K562 (cell line): ENCODE data around the gene GLRX3. TPM values are rescaled to one million over a fixed set of nuclear protein-coding genes. Genes with fewer than 3 reads are reported as not detected.

Experiments used
- ATAC-seq: fragments of 200-7000 bp; cut with Tn5 transposase; 3 replicates; pipeline ENCODE4 v1.9.1; 2020; ENCODE audit warnings: moderate library complexity
- BruUV-seq: library from RNA; stranded (reverse); fragments of 400-500 nt; replicated peaks from 2 replicates; lab custom pipeline; 2021; lab: Mats Ljungman, UMichigan
- CTCF ChIA-PET: fragments of 300-600 bp; formaldehyde crosslinking; extraction: SDS; loops from one replicate; lab custom pipeline; 2021; ENCODE audit warnings: low intra/inter-chr PET ratio; lab: Yijun Ruan, JAX
- POLR2A ChIA-PET: fragments of 300-600, 350-650 bp; sonication (Branson Sonifier 250); formaldehyde crosslinking; extraction: SDS; loops from one replicate; lab custom pipeline; 2021; ENCODE audit warnings: antibody characterized with exemption, inconsistent platforms; lab: Yijun Ruan, JAX
- DNase-seq, 4 experiments: peaks; one replicate each; pipeline versions ENCODE4 v3.0.0 to v3.0.0-alpha.2; 2011 to 2018; ENCODE audit warnings: low spot score in 3 of 4, mixed read lengths in 3 of 4; ENCODE audit errors: extremely low read depth in 1 of 4
- FAIRE-seq: peaks from 2 replicates; lab custom pipeline; 2011; peaks lifted over from hg19 to GRCh38; lab: Jason Lieb, UNC
- H2AFZ ChIP-seq: 2 replicates; pipeline ENCODE4 v1.6.0; 2011; ENCODE audit warnings: low read depth, low read length, control low read depth, inconsistent platforms
- H3K27ac ChIP-seq: fragments of 200-600 bp; 3 replicates; pipeline ENCODE4 v1.8.0; 2011; ENCODE audit warnings: low read depth, mild to moderate bottlenecking, control low read depth, inconsistent platforms, low read length, moderate library complexity, mixed read lengths; ENCODE audit errors: extremely low read depth
- H3K27me3 ChIP-seq, 2 experiments: fragments of 300-600 bp in 1 of 2; 2 replicates in 1 of 2; 3 replicates in 1 of 2; pipeline versions ENCODE4 v1.6.0 to v1.8.0; 2011; ENCODE audit warnings: inconsistent platforms in 2 of 2, low read length in 2 of 2, mild to moderate bottlenecking in 1 of 2, mixed read lengths in 1 of 2, moderate library complexity in 1 of 2; ENCODE audit not compliant: control insufficient read depth in 2 of 2, insufficient read depth in 2 of 2
- H3K36me3 ChIP-seq: fragments of 300-600 bp; 3 replicates; pipeline ENCODE4 v1.8.0; 2011; ENCODE audit warnings: mild to moderate bottlenecking, low read length, inconsistent platforms; ENCODE audit not compliant: control insufficient read depth, insufficient read depth
- H3K4me1 ChIP-seq, 2 experiments: fragments of 200-600 bp in 1 of 2; replicated peaks in 1 of 2; 2 replicates in 1 of 2; 3 replicates in 1 of 2; pipeline versions ENCODE4 v1.5.1 to v1.8.0; 2011; ENCODE audit warnings: inconsistent platforms in 2 of 2, low read length in 2 of 2, mild to moderate bottlenecking in 1 of 2, mixed read lengths in 1 of 2, moderate library complexity in 1 of 2; ENCODE audit not compliant: control insufficient read depth in 2 of 2, insufficient read depth in 2 of 2
- H3K4me2 ChIP-seq: 2 replicates; pipeline ENCODE4 v1.6.1; 2011; ENCODE audit warnings: low read length, control low read depth, inconsistent platforms, mixed read lengths; ENCODE audit not compliant: insufficient read depth
- H3K4me3 ChIP-seq: fragments of 200-600 bp; sonication (generic), shearing (Covaris generic); 2 replicates; pipeline ENCODE4 v1.5.1; 2016; ENCODE audit warnings: control low read depth, inconsistent platforms
- H3K79me2 ChIP-seq: fragments of 200-600 bp; 3 replicates; pipeline ENCODE4 v1.8.0; 2011; ENCODE audit warnings: low read length, inconsistent platforms; ENCODE audit not compliant: control insufficient read depth, insufficient read depth
- H3K9ac ChIP-seq, 2 experiments: 2 replicates each; pipeline versions ENCODE4 v1.6.0 to v1.6.1; 2011; ENCODE audit warnings: low read depth in 2 of 2, low read length in 2 of 2, control low read depth in 1 of 2, inconsistent platforms in 1 of 2, mild to moderate bottlenecking in 1 of 2, mixed read lengths in 1 of 2; ENCODE audit not compliant: insufficient read depth in 1 of 2
- H3K9me1 ChIP-seq: one replicate; pipeline ENCODE4 v1.6.0; 2011; ENCODE audit warnings: inconsistent platforms, mild to moderate bottlenecking, low read length, moderate library complexity; ENCODE audit not compliant: control insufficient read depth, insufficient read depth
- H3K9me3 ChIP-seq: replicated peaks from 2 replicates; pipeline ENCODE4 v1.5.1; 2011; ENCODE audit warnings: low read depth, low read length, inconsistent platforms; ENCODE audit not compliant: control insufficient read depth, insufficient read depth
- H4K20me1 ChIP-seq: replicated peaks from 2 replicates; pipeline ENCODE4 v1.6.1; 2011; ENCODE audit warnings: low read length, inconsistent platforms, mixed read lengths; ENCODE audit not compliant: control insufficient read depth, insufficient read depth
- CREB3L1 ChIP-seq: fragments of 450-650 bp; IDR thresholded peaks from 2 replicates; pipeline ENCODE4 v1.6.1; 2014; ENCODE audit warnings: low read depth, mild to moderate bottlenecking, moderate library complexity, borderline replicate concordance
- HDAC8 ChIP-seq: fragments of 450-650 bp; IDR thresholded peaks from 2 replicates; pipeline ENCODE4 v1.6.1; 2016; ENCODE audit warnings: mild to moderate bottlenecking, missing genetic modification characterization, moderate library complexity, missing compliant biosample characterization
- NR4A1 ChIP-seq, 2 experiments: fragments of 250-450 bp in 1 of 2; fragments of 450-650 bp in 1 of 2; sonication (Bioruptor Pico) in 1 of 2; IDR thresholded peaks; 2 replicates each; pipeline versions ENCODE4 v1.4.0 to v1.6.1; 2016 to 2020; ENCODE audit warnings: mild to moderate bottlenecking in 2 of 2, missing compliant biosample characterization in 1 of 2, missing genetic modification characterization in 1 of 2, moderate library complexity in 1 of 2
- THRAP3 ChIP-seq: fragments of 450-650 bp; IDR thresholded peaks from 2 replicates; pipeline ENCODE4 v1.6.1; 2016; ENCODE audit warnings: mild to moderate bottlenecking, inconsistent platforms, borderline replicate concordance
- WHSC1 ChIP-seq: IDR thresholded peaks from one replicate; pipeline ENCODE4 v1.6.1; 2012; ENCODE audit warnings: low read length, control low read depth, inconsistent platforms
- ZFX ChIP-seq: sonication (generic); formaldehyde crosslinking; IDR thresholded peaks from 2 replicates; pipeline ENCODE4 v1.8.0; 2022; ENCODE audit warnings: mild to moderate bottlenecking, missing genetic modification reagents, moderate library complexity
- ZNF24 ChIP-seq: fragments of 450-650 bp; IDR thresholded peaks from 2 replicates; pipeline ENCODE4 v1.6.1; 2016
- ZNF431 ChIP-seq: sonication (generic); formaldehyde crosslinking; IDR thresholded peaks from 2 replicates; pipeline ENCODE4 v1.8.0; 2022; ENCODE audit warnings: mild to moderate bottlenecking, missing genetic modification reagents
- WGBS: fragments of 100-300 bp; shearing (Covaris generic); methylation state at CpG from one replicate; pipeline ENCODE4 v1.1.6; 2016; ENCODE audit warnings: low coverage, mixed read lengths; ENCODE audit not compliant: insufficient coverage; ENCODE audit errors: missing lambda C conversion rate; 5-methylcytosine and 5-hydroxymethylcytosine counted together
- in situ Hi-C: fragments of 300-500 bp; cut with MboI; formaldehyde crosslinking; loops from 4 replicates; pipeline ENCODE4 v1.15.0; 2018; ENCODE audit warnings: inconsistent platforms, mixed read lengths
- intact Hi-C: fragments of 100-400 bp; cut with micrococcal nuclease; formaldehyde crosslinking; loops from 2 replicates; pipeline ENCODE4 v1.14.2; 2022
- polyA plus RNA-seq, 8 experiments: library from polyadenylated mRNA; depleted of rRNA in 4 of 8; stranded (reverse) in 5 of 8; unstranded in 3 of 8; fragments of >200 nt; fragmentation: Nextera tagmentation in 2 of 8; fragmentation: Illumina TruSeq in 1 of 8; extraction: Ambion mirVana in 2 of 8; extraction: Trizol in 1 of 8; gene quantifications; 2 replicates each; pipeline versions ENCODE4 v1.2.1 to v1.2.3, GENCODE V29; 2011 to 2014; ENCODE audit warnings: inconsistent platforms in 1 of 8, missing spikeins in 1 of 8
- total RNA-seq, 7 experiments: library from RNA; depleted of rRNA in 6 of 7; stranded (reverse); fragments of >200 nt in 6 of 7; fragmentation: Illumina TruSeq in 2 of 7; extraction: Trizol in 2 of 7; gene quantifications; 2 replicates each; pipeline versions ENCODE4 v1.2.1 to v1.2.3, GENCODE V29; 2011 to 2021; ENCODE audit warnings: low replicate concordance in 1 of 7
- TF ChIP-seq, protein P1 (sequence below): fragments of 450-650 bp; IDR thresholded peaks from 2 replicates; pipeline ENCODE4 v1.6.1; 2018; ENCODE audit not compliant: partially characterized antibody

Gene GLRX3
- total and polyA plus RNA-seq, 9 of the 15 experiments (the other 6 are each of a cell fraction or from before 2014, with no cell fraction given) = 115 to 190 (median 169) TPM

- ChIA-PET POLR2A (no interaction called here), CTCF (no interaction called here)
- H4K20me1 ChIP-seq = no peaks in the 10 kb centered on the region; the same call in 1 of the 2 replicates
- no peak overlapping the region for H3K4me3 ChIP-seq
- peaks cover 41% of the 10 kb centered on the region for H3K79me2 ChIP-seq
- no peak for ATAC-seq
- no peak overlapping the region for H2AFZ ChIP-seq
- BruUV-seq = no TSS peak
- H3K4me1 ChIP-seq = no peaks in the 10 kb centered on the region; a peak in 2 of 5 replicates
- no peaks in the 10 kb centered on the region for H3K9me1 ChIP-seq
- WGBS = 88% methylated on average over 1 of the region's 2 CpGs
- no peak overlapping the region for H3K9ac ChIP-seq
- DNase-seq = no peak
- no peak for TF ChIP-seq ZFX (CRISPR knock-in tag)
- TF ChIP-seq, protein P1, sequence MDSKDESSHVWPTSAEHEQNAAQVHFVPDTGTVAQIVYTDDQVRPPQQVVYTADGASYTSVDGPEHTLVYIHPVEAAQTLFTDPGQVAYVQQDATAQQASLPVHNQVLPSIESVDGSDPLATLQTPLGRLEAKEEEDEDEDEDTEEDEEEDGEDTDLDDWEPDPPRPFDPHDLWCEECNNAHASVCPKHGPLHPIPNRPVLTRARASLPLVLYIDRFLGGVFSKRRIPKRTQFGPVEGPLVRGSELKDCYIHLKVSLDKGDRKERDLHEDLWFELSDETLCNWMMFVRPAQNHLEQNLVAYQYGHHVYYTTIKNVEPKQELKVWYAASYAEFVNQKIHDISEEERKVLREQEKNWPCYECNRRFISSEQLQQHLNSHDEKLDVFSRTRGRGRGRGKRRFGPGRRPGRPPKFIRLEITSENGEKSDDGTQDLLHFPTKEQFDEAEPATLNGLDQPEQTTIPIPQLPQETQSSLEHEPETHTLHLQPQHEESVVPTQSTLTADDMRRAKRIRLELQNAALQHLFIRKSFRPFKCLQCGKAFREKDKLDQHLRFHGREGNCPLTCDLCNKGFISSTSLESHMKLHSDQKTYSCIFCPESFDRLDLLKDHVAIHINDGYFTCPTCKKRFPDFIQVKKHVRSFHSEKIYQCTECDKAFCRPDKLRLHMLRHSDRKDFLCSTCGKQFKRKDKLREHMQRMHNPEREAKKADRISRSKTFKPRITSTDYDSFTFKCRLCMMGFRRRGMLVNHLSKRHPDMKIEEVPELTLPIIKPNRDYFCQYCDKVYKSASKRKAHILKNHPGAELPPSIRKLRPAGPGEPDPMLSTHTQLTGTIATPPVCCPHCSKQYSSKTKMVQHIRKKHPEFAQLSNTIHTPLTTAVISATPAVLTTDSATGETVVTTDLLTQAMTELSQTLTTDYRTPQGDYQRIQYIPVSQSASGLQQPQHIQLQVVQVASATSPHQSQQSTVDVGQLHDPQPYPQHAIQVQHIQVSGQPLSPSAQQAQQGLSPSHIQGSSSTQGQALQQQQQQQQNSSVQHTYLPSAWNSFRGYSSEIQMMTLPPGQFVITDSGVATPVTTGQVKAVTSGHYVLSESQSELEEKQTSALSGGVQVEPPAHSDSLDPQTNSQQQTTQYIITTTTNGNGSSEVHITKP = no peak
- no peak for TF ChIP-seq ZNF431 (CRISPR knock-in tag)
- TF ChIP-seq CREB3L1 = no peak
- TF ChIP-seq WHSC1 = no peak
- no peak for TF ChIP-seq ZNF24
- TF ChIP-seq HDAC8 (tag) = no peak
- TF ChIP-seq THRAP3 = no peak
- TF ChIP-seq NR4A1 (CRISPR knock-in tag; IDR thresholded peaks at IDR 0.05) = no peak
- no peak for TF ChIP-seq NR4A1 (tag; IDR thresholded peaks at IDR 0.05)
- no peak for FAIRE-seq
- H3K36me3 ChIP-seq = peaks cover 68% of the 10 kb centered on the region; the same call in 1 of the 3 replicates
- H3K9me3 ChIP-seq = no peaks in the 10 kb centered on the region
- in situ Hi-C loops (no loop called here), intact Hi-C loops (no loop called here)
- H3K27me3 ChIP-seq = no peaks in the 10 kb centered on the region
- no peak overlapping the region for H3K27ac ChIP-seq
- no peak overlapping the region for H3K4me2 ChIP-seq
Measured at GRCh38 chr10:130161331-130161730, 25.1 kb downstream of the GLRX3 start.
